GM21447 (cell line): ENCODE data around the gene IL22.

Source experiments
- ATAC-seq: cut with Tn5 transposase; IDR thresholded peaks from one replicate; pipeline ENCODE4 v1.9.1; 2021; ENCODE audit not compliant: unreplicated experiment

The IL22 gene

DNA sequence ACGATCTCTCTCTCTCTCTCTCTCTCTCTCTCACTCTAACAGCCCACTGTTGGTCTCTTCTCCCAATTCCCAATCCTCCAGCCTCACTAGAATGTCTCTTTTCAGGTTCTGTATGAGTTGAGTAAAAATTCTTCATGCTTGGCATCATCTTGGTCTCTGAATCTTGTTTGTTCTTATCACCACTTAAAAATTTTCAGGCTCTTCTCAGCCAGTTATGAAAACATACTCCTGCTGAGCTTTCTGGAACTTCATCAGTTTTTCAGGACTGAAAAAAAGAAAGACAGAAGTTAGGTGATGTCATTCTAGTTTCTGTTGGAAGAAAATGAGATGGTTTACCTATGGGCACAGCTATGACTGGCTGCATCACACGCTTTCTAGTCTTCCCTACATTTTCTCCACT is 11.5 kb upstream of the IL22 start:
- no peak for ATAC-seq

DNA sequence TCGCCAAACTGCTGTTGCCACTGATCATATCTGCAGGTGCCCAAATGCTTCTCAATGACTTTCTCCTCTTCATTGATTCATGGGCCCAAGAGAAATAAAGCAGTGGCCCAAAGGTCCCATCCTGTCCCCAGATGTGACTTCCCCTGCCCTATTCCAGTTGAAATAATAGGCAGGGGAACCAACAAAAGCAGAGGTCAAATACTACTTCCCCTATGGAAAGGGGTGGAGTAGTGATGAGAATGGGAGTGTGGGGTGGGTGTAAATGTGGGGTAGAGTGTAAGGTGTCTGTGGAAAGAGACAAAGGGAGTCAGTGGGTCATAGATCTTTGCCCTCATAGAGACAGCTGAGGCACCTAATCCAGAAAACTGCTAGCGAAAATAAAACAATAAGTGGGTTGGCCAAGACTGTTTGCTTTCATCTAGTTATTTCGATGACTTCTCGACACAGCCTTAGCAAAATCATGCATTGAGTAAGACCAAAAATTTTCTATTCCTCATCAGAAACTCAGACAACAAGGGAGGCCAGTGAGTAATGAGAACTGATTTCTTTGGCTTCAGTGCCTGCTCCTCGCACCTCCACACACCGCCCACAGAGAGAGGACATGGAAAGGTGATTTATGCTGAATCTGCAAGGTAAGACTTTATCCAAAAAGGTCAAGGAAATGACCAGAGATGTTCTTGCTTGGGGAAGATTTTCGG is 10.9 kb upstream of the IL22 start:
- ATAC-seq: no peak

DNA sequence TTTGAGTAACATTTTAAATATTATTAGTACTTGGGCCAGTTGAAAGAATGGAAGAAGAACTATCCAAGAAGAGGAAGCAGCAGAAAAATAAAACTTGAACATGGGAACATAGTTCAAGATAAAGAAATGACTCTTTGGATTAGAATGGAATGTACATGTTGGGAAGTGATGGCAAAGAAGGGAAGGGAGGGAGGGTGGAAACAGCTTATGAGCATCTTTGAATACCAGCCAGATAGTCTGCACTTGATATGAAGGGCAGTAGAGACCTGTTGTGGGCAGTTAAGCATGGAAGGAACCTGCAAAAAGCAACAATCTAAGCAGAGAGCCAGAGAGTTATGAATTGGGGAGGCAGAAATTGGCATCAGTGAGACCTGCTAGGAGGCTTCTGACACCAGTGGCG is 10.0 kb upstream of the IL22 start:
- ATAC-seq: no peak

DNA sequence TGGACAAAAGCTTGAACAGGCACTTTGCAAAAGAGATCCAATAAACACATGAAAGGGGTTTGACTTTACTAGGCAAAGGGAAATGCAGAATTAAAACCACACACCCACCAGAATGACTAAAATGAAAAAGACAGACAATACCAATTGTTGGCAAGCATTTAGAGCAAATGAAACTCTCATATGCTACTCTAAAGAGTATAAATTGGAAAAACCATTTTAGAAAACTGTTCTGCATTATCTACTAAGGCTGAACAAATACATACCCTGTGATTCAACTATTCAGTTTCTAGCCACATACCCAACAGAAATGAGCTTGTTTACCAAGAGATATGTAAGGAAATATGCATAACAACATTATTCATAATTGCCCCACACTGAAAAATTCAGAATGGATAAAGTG is 8.5 kb upstream of the IL22 start:
- ATAC-seq: no peak

DNA sequence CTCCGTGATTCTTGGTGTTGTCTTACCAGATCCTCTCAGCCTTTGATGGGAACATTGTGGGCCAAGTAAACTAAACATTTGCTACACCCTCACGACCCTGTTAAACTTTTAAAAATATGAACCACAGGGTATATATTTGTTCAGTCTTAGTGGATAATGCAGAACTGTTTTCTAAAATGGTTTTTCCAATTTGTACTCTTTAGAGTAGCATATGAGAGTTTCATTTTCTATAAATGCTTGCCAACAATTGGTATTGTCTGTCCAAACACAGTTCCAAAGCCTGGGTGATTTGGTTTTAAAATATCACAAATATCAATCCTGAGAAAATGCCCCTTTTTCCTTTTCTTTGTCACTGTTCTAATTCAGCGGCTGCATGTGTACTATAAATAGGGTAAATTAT is 6.7 kb upstream of the IL22 start:
- no peak for ATAC-seq

DNA sequence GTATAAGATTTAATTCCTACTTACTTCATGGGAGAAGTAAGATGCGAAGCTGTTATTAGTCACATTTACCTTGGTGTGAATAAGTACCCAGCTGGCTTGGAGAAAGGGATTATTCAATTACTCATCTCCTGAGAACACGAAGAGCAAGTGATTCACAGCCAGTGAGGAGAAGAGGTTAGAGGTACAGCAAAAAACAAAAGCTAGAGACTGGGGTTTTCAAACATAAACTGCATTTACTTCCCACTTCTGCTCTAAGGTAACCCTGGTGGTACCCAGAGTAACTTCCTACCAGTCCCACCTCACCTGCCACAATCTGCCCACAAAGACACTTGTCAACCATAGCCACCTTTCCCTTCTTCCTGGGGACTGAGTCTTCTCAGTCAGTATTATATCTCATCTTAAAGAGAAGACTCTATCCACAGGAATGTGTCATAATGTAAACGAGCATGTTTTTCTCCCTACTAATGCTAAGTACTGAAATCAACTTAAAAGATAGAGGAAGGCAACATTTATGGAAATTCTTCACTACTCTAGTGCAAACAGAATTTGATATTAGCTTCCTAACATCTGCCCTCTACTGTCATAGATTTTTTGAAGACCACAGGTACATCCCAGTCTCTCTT is 6.0 kb upstream of the IL22 start:
- ATAC-seq: no peak

DNA sequence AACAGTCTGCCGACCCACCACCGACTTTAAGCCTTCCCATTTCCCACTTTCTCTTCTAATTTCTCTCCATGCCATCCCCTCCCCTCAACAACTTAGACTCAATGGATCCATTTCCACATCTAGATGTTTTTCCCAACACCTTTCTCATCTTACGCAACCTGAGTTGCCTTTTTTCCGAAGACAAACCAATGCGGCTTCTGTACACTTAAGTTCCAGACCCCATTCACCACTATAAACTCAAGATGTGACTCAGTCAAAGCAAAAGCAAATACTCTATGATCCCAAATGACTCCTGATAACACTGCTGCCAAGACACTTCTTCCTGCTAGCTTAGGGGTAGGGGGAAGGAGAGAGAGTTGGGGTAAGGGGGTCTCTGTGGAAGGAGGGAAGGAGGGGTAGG is 1.3 kb downstream of the IL22 start:
- no peak for ATAC-seq

DNA sequence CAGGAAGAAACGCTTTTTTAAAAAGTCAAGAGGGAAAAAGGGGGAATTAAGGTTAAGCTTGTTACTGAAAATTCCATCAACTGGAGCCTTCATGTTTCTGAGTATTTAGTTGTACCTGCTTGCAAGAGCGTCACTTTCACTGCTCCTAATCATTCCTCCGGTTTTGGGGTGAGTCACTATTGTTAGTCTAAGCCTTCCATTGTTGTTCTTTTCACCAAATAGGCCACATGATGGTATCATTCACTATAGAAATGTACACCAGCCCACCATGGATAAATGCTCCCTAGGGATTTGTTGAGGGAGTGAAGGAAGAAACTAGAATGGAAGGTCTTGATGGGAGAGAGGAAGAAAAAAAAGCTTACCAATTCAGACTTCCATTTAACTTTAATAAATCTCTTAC is 3.0 kb downstream of the IL22 start:
- ATAC-seq: no peak

DNA sequence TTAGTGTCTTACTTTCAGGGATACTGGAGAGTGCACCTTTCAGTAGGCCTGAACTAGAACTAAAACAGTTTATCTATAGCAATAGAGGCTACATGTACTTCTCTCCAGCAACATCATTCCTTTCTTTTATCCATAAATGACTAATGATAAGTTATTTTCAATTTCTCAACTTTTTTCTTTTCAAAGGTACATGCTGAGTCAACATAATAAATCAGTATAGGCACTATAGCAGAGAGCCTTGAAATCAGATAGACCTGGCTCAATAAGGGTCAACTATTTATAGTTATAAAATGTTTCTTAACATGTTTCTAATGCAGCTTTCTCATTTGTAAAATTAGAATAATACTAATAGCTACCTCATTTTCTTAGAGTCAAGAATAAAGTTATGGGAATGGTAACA is 5.6 kb downstream of the IL22 start:
- no peak for ATAC-seq

DNA sequence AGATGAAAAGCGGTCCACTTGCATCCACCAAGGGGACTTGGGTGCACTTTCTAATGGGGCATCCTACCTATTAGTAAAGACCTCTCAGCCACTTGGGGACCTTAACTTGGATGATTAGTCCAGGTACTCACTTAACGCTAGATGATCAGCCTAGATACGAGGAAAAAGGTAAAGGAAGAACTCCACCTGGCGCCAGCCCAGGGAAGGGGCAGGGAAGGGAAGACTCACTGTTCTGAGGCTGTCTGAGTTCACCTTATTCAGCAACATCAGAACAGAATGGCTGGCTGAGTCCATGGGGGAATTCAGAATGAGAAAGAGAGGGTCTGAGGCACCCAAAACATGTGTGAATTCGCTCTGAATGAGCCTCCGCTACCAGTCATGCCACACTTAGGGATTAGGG is 7.1 kb downstream of the IL22 start:
- no peak for ATAC-seq

DNA sequence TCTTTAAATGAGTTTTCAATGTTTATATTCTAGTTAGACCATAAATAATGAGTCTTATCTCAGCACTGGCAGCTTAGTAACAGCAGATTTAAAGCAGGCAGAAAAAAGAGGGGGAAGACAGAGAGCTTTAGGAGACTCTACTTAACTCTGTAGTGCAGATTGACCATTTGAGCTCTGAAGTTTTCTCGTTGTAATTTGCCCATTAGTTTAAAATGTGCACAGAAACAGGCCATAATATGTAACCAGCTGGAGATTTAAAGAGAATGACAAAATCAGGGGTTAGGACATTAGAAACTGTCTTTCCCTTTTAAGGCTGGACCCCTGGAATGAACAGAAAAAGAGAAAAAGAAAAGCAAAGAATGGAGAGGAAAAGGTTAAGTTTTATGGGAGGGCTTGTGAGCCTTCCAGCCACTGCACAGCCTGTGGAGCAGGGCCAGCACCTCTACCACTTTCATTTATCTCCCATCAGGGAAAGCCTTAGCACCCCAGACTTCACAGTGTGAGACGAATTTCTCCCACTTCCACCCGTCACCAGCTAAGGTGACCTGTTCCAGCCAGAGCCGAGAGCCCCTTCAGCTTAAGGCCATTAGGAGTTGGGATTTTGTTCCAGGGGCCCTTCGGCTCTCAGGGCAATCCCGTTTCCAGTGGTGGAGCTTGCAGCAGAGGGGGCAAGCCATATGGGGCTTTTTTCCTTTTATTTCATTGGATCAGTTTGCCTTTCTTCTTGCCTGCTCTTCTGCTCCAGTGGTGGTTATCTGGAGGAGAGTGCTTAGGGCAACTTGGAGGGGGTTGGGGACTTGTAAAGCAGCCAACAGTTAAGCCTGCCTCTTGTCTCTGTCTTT is 8.0 kb downstream of the IL22 start:
- no peak for ATAC-seq

DNA sequence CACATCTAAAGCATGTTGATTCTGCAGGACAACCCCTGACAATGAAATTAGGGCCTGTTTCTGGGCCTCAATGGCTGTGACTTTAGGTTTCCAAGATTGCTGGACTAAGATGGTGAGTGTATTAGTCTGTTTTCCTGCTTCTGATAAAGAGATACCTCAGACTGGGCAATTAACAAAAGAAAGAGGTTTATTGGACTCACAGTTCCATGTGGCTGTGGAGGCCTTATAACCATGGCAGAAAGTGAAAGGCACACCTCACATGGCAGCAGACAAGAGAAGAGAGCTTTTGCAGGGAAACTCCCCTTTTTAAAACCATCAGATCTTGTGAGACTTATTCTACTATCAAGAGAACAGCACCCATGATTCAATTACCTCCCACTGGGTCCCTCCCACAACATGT is 10.6 kb downstream of the IL22 start:
- ATAC-seq: no peak

DNA sequence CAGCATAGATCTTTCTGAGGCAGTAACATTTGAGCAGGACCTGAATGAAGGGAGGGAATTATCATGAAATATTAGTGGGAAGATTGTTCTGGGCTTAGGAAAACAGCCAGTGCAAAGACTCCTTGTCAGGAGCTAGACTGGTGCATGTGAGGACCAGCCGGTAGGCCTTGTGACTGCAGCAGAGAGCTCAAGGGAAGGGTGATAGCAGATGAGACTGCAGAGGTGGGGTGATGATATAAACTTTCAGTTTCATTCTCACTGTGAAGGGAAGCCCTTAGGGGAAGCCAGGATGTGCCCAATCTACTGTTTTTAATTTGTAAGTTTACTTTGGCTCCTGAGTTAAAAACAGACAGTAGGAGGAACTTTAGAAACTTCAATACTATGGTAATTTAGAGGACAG is 12.4 kb downstream of the IL22 start:
- peak; percentile 97 for ATAC-seq

DNA sequence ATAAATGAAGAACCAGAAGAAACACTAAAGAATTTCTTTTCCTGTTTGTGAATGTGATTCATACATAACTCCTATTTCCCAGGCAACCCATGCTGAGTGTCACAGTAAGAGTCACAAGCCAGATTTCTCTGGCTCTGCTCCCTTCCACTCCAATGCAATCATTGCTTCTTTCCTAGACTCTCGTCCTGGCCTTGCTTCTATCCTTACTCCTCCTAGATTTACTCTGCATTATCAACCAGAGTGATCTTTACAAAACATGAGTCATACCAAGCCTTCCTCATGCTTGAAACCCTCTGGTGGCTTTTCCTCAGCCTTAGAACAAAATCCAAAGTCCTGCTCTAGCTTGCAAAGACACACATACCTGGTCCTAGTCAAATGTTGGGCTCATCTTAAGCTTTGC is 13.3 kb downstream of the IL22 start:
- ATAC-seq: no peak

DNA sequence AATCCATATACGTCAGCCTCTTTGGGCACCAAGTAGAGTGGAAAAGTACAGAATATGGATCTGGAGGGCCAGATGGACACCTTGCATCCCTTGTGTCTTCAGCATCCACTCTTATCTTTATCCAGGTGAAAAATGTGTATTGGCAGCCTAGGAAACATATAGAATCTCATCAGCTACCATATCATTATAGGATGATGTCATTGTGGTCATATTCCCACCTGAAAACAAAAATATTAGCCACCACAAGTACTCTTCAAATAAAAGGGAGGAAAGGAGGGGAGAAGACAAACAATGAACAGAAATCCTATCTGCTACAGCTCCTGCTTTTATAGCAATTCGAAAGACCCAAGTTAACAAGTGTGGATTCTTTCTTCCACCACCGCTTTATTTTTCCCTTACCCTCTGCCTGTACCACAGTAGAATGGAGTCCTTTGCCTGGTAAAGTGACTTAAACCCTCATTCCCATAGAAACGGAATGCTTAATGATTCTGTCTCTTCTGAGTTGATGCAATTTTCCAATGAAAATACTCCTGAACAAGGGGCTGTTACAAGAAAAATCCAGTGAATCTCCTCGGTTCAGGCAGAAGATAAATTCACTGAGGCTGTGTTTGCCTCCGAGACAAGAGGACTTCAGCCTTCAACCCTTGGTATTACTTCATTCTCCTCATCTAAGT is 14.0 kb downstream of the IL22 start:
- ATAC-seq: no peak

DNA sequence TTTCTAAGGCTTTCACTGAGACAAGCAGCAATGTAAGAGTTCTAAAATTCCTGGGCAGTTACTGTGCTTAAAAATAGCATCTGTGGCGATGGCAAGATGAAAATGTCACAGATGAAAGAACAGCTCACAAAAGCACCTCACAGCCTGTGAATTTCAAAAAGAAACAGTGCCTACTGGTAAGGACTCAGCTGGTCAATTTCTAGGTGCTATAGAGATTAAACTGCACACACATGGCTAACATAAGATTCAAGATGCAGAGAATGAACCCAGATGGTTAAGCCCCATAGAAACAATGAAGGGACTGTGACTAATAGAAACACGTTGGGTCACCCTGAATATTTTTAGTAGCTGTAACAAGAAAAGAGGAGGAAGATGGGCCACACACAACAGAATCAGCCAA is 15.8 kb downstream of the IL22 start:
- no peak for ATAC-seq

DNA sequence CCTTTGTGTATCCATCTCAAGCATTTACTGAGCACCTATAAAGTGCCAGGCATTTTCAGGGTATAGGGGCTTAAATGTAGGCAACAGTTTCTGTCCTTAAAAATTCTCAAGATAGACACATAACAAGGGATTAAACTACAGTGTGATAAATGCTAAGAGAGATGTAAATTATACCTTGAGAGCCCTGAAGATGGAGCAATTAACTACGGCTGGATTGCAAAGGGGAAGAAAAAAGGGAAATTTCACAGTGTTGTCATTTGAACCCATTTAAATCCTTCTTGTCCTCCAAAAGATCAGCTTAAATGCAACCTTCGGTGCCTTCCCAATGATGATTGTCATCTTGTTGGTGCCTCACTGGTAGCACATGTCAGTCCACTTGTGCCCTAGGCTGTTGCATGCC is 16.3 kb downstream of the IL22 start:
- no peak for ATAC-seq

DNA sequence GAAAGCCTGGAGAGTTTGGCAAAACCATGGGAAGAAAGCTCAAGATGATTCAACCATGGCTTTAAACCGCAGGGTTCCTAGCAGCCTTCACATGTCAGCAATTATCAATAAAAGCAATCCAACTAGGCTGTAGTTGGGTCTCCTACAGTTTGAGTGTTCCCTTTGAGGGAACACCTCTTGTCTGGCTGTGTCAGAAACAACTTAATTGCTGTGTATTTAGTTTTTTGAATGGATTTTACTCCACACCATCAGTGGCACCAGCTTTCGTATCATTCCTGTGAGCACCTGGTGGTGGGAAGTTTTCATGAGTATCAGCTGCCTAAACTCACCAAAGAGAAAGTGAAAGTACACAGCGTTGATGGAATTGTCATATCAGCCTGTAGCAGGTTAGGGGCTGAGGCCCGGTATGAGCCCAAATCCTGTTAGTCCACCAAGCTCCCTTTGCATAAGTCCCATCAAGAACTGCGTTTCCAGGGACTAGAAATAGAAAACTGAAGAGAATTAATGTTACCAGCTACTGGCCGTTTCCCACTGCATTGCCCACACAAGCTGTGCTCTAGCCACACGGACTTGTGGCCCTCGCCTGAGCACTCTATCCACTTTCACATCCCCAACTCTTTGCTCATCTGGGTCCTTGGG is 16.9 kb downstream of the IL22 start:
- ATAC-seq: peak; percentile 56

DNA sequence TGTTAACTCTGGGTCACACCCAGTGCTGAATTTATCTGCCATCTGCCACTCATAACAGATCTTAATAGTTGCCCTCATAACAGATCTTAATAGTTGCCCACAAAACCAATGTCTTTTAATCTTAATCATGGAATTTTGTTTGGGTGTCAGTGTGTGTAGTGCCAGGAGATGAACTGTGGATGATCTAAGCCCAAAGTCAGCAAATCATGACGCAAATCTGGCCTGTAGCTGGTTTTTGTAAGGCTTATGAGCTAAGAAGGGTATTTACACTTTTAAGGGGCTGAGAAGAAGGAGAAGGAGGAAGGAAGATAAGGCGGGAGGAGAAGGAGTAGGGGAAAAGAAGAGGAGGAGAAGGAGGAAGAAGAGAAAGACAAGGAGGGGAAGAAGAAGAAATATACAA is 17.8 kb downstream of the IL22 start:
- ATAC-seq: no peak

DNA sequence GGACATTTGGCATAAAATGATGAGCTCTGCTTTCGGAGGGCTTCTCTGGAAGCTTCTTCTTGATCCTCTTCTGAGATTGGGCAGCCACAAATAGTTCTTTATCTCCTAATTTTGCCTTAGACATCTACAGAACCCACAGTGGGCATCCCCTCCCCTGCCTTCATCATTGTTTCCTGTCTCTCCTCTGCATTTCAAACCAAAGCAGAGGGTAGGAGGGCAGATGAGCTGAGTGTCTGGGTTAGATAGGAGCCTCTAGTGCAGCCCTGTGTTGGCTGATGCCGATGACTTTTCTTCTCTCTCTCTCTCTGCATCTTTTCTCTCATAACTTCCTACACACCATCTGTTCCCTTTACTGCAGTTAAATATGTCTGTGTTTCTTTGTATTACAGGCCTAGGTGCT is 19.3 kb downstream of the IL22 start:
- no peak for ATAC-seq

DNA sequence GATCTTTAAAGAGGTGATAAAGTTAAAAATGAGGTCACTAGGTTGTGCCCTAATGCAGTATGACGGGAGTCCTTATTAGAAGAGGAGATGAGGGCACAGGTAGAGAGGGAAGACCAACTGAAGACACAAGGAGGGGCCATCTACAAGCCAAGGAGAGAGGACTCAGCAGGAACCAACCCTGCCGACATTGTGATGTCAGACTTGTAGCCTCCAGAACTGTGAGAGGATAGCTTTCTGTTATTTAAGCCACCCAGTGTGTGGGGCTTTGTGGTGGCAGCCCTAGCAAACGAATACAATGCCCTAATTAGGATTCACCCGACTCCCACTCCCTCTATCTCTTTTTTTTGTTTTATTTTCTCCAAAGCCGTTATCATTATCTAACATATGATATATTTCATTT is 19.9 kb downstream of the IL22 start:
- no peak for ATAC-seq
